Right cardiac atrium (tissue), 5 donors: Measurements from ENCODE around the gene ELP4. TPM values are rescaled to one million over a fixed set of nuclear protein-coding genes. Genes with fewer than 3 reads are reported as not detected.
"Not testable (repeated sequence)": the region's sequence is repeated elsewhere in the genome, so short reads cannot be mapped to it uniquely, and the experiment has no call there.

Experiments
- ATAC-seq, 2 donors: fragments of 200-7000 bp; cut with Tn5 transposase; one replicate each; pipeline versions ENCODE4 v1.8.0 to v1.9.1; 2020; ENCODE audit warnings: moderate library complexity in 2 of 2, mild to moderate bottlenecking in 1 of 2
- DNase-seq, 3 donors: peaks; one replicate each; pipeline ENCODE4 v3.0.0-alpha.2; 2020
- H3K27ac ChIP-seq: one replicate; pipeline ENCODE4 v1.5.1; 2013; ENCODE audit warnings: mild to moderate bottlenecking, low read length, control low read depth, moderate library complexity
- H3K27me3 ChIP-seq: one replicate; pipeline ENCODE4 v1.6.1; 2013; ENCODE audit not compliant: control insufficient read depth, insufficient read depth
- H3K4me1 ChIP-seq: one replicate; pipeline ENCODE4 v1.6.1; 2013; ENCODE audit warnings: low read length; ENCODE audit not compliant: control insufficient read depth, insufficient read depth
- H3K4me3 ChIP-seq: one replicate; pipeline ENCODE4 v1.5.1; 2013; ENCODE audit warnings: low read length, control low read depth
- H3K9me3 ChIP-seq: one replicate; pipeline ENCODE4 v1.6.1; 2013; ENCODE audit warnings: low read length; ENCODE audit not compliant: control insufficient read depth
- WGBS: extraction: QIAGEN DNeasy Blood & Tissue Kit; methylation state at CpG from one replicate; pipeline ENCODE4 v1.1.7; 2013; 5-methylcytosine and 5-hydroxymethylcytosine counted together
- intact Hi-C, 4 donors: fragments of 100-400 bp; cut with DNase I; formaldehyde crosslinking; loops; one replicate each; pipeline versions ENCODE4 v1.11.0 to v1.14.0; 2022 to 2023
- polyA plus RNA-seq: library from polyadenylated mRNA; stranded (reverse); fragments of 200-250 nt; gene quantifications from one replicate; pipeline ENCODE4 v1.2.3, GENCODE V29; 2013
- total RNA-seq, 4 donors: library from RNA; stranded (reverse); fragmentation: NEBNext Ultra II Directional; extraction: Animal tissue kit (Norgen Biotek cat#: 25700); gene quantifications; one replicate each; pipeline ENCODE4 v1.2.1, GENCODE V29; 2021
- donor health status: healthy with polysubstance abuse.
- donor health status: DM: no; HTN: yes; CAD: no.
- donor health status: DM: no; HTN: no; CAD: no.
- donor health status: DM: no; HTN: yes; CAD: no; lungs with severe emphysema.
- donor health status: DM: yes; HTN: yes; CAD: no.

Gene ELP4
- total and polyA plus RNA-seq, 5 donors: 13.2 to 17.9 (median 15.1) TPM

GRCh38 chr11:31706357-31706756, 196.8 kb downstream of the ELP4 start:
- no peak for ATAC-seq
- 97% methylated on average over 1 of the region's 1 CpG for WGBS
- intact Hi-C loops: loop anchor here in 1 of 4 donors (10.0 kb wide), 1 partner anchor 62 kb away; no protein-coding TSS in a partner anchor

GRCh38 chr11:31711137-31711536, 201.6 kb downstream of the ELP4 start:
- H3K4me1 ChIP-seq: no peaks in the 10 kb centered on the region
- no peaks in the 10 kb centered on the region for H3K27me3 ChIP-seq
- no peak for ATAC-seq
- intact Hi-C loops: no loop called here
- no peak overlapping the region for H3K27ac ChIP-seq
- WGBS: 72% methylated on average over 2 of the region's 2 CpGs
- no peak overlapping the region for H3K4me3 ChIP-seq
- H3K9me3 ChIP-seq: no peaks in the 10 kb centered on the region
- DNase-seq: no peak

More at GRCh38 chr11:31706357-31706756, 196.8 kb downstream of the ELP4 start:
- H3K9me3 ChIP-seq: no peaks in the 10 kb centered on the region
- H3K4me3 ChIP-seq: no peak overlapping the region
- no peaks in the 10 kb centered on the region for H3K27me3 ChIP-seq
- no peaks in the 10 kb centered on the region for H3K4me1 ChIP-seq
- DNase-seq: no peak
- H3K27ac ChIP-seq: no peak overlapping the region

DNA sequence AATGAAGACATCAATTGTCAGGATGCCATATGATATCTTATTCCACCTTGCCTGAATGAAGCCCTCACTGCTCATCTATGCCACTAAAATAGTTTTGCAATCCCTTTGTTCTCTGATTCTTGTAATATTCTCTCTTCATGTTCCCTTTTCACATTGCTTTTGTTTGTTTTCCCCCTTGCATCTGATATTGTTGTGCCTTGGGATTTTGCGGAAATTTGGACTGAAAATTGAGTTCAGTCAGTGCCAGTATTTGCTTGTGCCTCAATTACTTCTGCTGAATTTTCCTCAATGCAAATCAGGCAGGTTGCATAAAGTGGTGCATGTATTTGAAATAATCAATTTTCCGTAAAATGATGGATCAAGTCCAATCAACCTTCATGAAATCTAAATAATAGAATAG, 203.3 kb downstream of the ELP4 start:
- DNase-seq (no peak), ATAC-seq (no peak)
- intact Hi-C loops: no loop called here
- 99% methylated on average over 2 of the region's 2 CpGs for WGBS
- no peaks in the 10 kb centered on the region for H3K27me3 ChIP-seq
- H3K9me3 ChIP-seq: no peaks in the 10 kb centered on the region
- no peak overlapping the region for H3K27ac ChIP-seq
- H3K4me3 ChIP-seq: no peak overlapping the region
- H3K4me1 ChIP-seq: no peaks in the 10 kb centered on the region

GRCh38 chr11:31714840-31715239, 205.3 kb downstream of the ELP4 start:
- H3K9me3 ChIP-seq: no peaks in the 10 kb centered on the region
- WGBS: 95% methylated on average over 3 of the region's 3 CpGs
- intact Hi-C loops: no loop called here
- no peaks in the 10 kb centered on the region for H3K27me3 ChIP-seq
- H3K4me3 ChIP-seq: no peak overlapping the region
- no peak for ATAC-seq
- no peaks in the 10 kb centered on the region for H3K4me1 ChIP-seq
- H3K27ac ChIP-seq: no peak overlapping the region
- DNase-seq: no peak

- intact Hi-C loops: no loop called here
- Histone ChIP-seq H3K9me3 (no peaks in the 10 kb centered on the region), H3K4me1 (no peaks in the 10 kb centered on the region), H3K27me3 (no peaks in the 10 kb centered on the region), H3K4me3 (no peak overlapping the region), H3K27ac (no peak overlapping the region)
- DNase-seq (no peak), ATAC-seq (no peak)
- WGBS: 54% methylated on average over 2 of the region's 2 CpGs
Measured at GRCh38 chr11:31720225-31720624, 210.7 kb downstream of the ELP4 start.

GRCh38 chr11:31720671-31721365, 211.3 kb downstream of the ELP4 start:
- ATAC-seq (no peak), DNase-seq (no peak)
- Histone ChIP-seq H3K4me1 (no peaks in the 10 kb centered on the region), H3K9me3 (no peaks in the 10 kb centered on the region), H3K27ac (no peak overlapping the region), H3K27me3 (no peaks in the 10 kb centered on the region), H3K4me3 (no peak overlapping the region)
- intact Hi-C loops: no loop called here
- 70% methylated on average over 3 of the region's 3 CpGs for WGBS

GRCh38 chr11:31722754-31723153, 213.2 kb downstream of the ELP4 start:
- no peaks in the 10 kb centered on the region for H3K9me3 ChIP-seq
- H3K27ac ChIP-seq: no peak overlapping the region
- intact Hi-C loops: no loop called here
- no peak overlapping the region for H3K4me3 ChIP-seq
- ATAC-seq (no peak), DNase-seq (peak in 1 of 3 donors; percentile 51)
- H3K27me3 ChIP-seq: no peaks in the 10 kb centered on the region
- WGBS: 97% methylated on average over 3 of the region's 3 CpGs
- H3K4me1 ChIP-seq: no peaks in the 10 kb centered on the region

- no peak for DNase-seq
- H3K4me3 ChIP-seq: no peak overlapping the region
- no peak for ATAC-seq
- no peaks in the 10 kb centered on the region for H3K4me1 ChIP-seq
- H3K27ac ChIP-seq: no peak overlapping the region
- intact Hi-C loops: no loop called here
- H3K9me3 ChIP-seq: no peaks in the 10 kb centered on the region
- no peaks in the 10 kb centered on the region for H3K27me3 ChIP-seq
Measured at GRCh38 chr11:31725176-31725575, 215.6 kb downstream of the ELP4 start.

DNA sequence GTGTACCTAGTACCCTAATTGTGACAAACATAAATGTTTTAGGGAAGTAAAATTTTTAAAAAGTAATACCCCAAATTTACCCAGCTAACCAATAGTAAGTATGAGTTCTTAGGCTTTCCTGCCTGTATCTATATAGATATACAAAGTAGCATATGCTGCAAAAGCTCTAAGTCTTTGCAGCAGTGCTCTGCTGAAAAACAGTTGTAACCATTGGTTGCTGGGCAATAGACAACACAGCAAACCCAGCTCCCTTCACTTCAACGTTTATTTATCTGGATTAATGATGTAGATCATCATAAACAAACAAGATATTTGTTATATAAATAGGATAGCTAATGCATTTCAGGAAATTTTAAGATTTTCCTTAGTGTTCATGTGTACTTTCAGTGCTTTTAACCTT, 218.9 kb downstream of the ELP4 start:
- no peak for DNase-seq
- ATAC-seq: no peak
- intact Hi-C loops: no loop called here
- WGBS: 31% methylated on average over 1 of the region's 1 CpG
- Histone ChIP-seq H3K27ac (no peak overlapping the region), H3K4me3 (no peak overlapping the region), H3K4me1 (no peaks in the 10 kb centered on the region), H3K27me3 (no peaks in the 10 kb centered on the region), H3K9me3 (no peaks in the 10 kb centered on the region)

GRCh38 chr11:31740131-31740530, 230.6 kb downstream of the ELP4 start:
- no peaks in the 10 kb centered on the region for H3K4me1 ChIP-seq
- H3K27ac ChIP-seq: no peak overlapping the region
- H3K4me3 ChIP-seq: no peak overlapping the region
- WGBS: 90% methylated on average over 1 of the region's 1 CpG
- DNase-seq: no peak
- no peaks in the 10 kb centered on the region for H3K9me3 ChIP-seq
- no peaks in the 10 kb centered on the region for H3K27me3 ChIP-seq
- intact Hi-C loops: no loop called here
- ATAC-seq: no peak

- ATAC-seq, intact Hi-C loops, H3K9me3 ChIP-seq, H3K4me1 ChIP-seq, H3K4me3 ChIP-seq, H3K27ac ChIP-seq, H3K27me3 ChIP-seq: not testable (repeated sequence)
- DNase-seq: peak in 1 of 3 donors; percentile 33
- 91% methylated on average over 26 of the region's 26 CpGs for WGBS
Measured at GRCh38 chr11:31740731-31741368, 231.3 kb downstream of the ELP4 start.
